HEK293T (cell line): Measurements from ENCODE around the gene SLX4.

Experiments used
- ARNT ChIP-seq: fragments of 450-650 bp; IDR thresholded peaks from 2 replicates; pipeline ENCODE4 v1.6.1; 2017; ENCODE audit warnings: mild to moderate bottlenecking
- FOXK2 ChIP-seq: fragments of 450-650 bp; IDR thresholded peaks from 2 replicates; pipeline ENCODE4 v1.6.1; 2016; ENCODE audit warnings: mild to moderate bottlenecking
- FOXM1 ChIP-seq: fragments of 450-650 bp; IDR thresholded peaks from 2 replicates; pipeline ENCODE4 v1.6.1; 2017; ENCODE audit warnings: mild to moderate bottlenecking, borderline replicate concordance
- HDGF ChIP-seq: fragments of 450-650 bp; IDR thresholded peaks from 2 replicates; pipeline ENCODE4 v1.6.1; 2017; ENCODE audit warnings: antibody characterized with exemption, borderline replicate concordance
- LEF1 ChIP-seq: fragments of 450-650 bp; IDR thresholded peaks from 2 replicates; pipeline ENCODE4 v1.6.1; 2017; ENCODE audit warnings: mild to moderate bottlenecking, borderline replicate concordance
- NFRKB ChIP-seq: fragments of 450-650 bp; IDR thresholded peaks from 2 replicates; pipeline ENCODE4 v1.6.1; 2016; ENCODE audit warnings: mild to moderate bottlenecking, moderate library complexity
- PKNOX1 ChIP-seq: fragments of 450-650 bp; IDR thresholded peaks from 2 replicates; pipeline ENCODE4 v1.6.1; 2016
- SP1 ChIP-seq: fragments of 450-650 bp; IDR thresholded peaks from 2 replicates; pipeline ENCODE4 v1.6.1; 2017
- SUZ12 ChIP-seq: fragments of 450-650 bp; IDR thresholded peaks from 2 replicates; pipeline ENCODE4 v1.6.1; 2016; ENCODE audit warnings: mild to moderate bottlenecking
- TARDBP ChIP-seq: fragments of 450-650 bp; IDR thresholded peaks from 2 replicates; pipeline ENCODE4 v1.6.1; 2016

- TF ChIP-seq FOXM1, result no peak
- TF ChIP-seq SUZ12, result no peak
- no peak for TF ChIP-seq TARDBP
- TF ChIP-seq NFRKB, result no peak
- no peak for TF ChIP-seq FOXK2
- no peak for TF ChIP-seq LEF1
- TF ChIP-seq SP1, result no peak
- no peak for TF ChIP-seq ARNT
- TF ChIP-seq PKNOX1, result no peak
- no peak for TF ChIP-seq HDGF
These were observed 60.3 kb downstream of the SLX4 start for GRCh38 chr16:3550851-3551847.
